PC-3 (cell line): ENCODE results near the gene CRYAA.

Experiments
- CTCF ChIP-seq: fragments of 300-600 bp; sonication (generic); conservative IDR thresholded peaks from 2 replicates; pipeline ENCODE4 v1.5.1; 2017; ENCODE audit warnings: antibody characterized with exemption, low read depth, mild to moderate bottlenecking, low read length
- EZH2 ChIP-seq: fragments of 300-600 bp; sonication (generic); IDR thresholded peaks from one replicate; pipeline ENCODE4 v1.6.1; 2017; ENCODE audit warnings: antibody characterized with exemption, mild to moderate bottlenecking, low read length; ENCODE audit not compliant: unreplicated experiment
- EZH2phosphoT487 ChIP-seq: fragments of 300-600 bp; sonication (generic); IDR thresholded peaks from 2 replicates; pipeline ENCODE4 v1.6.1; 2018; ENCODE audit warnings: mild to moderate bottlenecking, antibody characterized with exemption, low read length, borderline replicate concordance

GRCh38 chr21:43190544-43190943, 21.7 kb downstream of the CRYAA start:
- TF ChIP-seq CTCF, result no peak
- no peak for TF ChIP-seq EZH2
- no peak for TF ChIP-seq EZH2phosphoT487
